Panc1 (cell line): Measurements from ENCODE around the gene AIF1. TPM values are rescaled to one million over a fixed set of nuclear protein-coding genes. Genes with fewer than 3 reads are reported as not detected.

ENCODE experiments used
- ATAC-seq: fragments of 200-7000 bp; cut with Tn5 transposase; 2 replicates; pipeline ENCODE4 v1.9.1; 2020; ENCODE audit warnings: mild to moderate bottlenecking, moderate library complexity
- BruUV-seq: library from RNA; stranded (reverse); fragments of 400-500 nt; replicated peaks from 2 replicates; lab custom pipeline; 2021; lab: Mats Ljungman, UMichigan
- CTCF ChIA-PET: fragments of 300-600 bp; sonication (Branson Sonifier 250); formaldehyde crosslinking; loops from one replicate; lab custom pipeline; 2022; ENCODE audit warnings: antibody characterized with exemption; lab: Charles Lee
- POLR2A ChIA-PET: fragments of 300-600 bp; sonication (Branson Sonifier 250); formaldehyde crosslinking; loops from one replicate; lab custom pipeline; 2022; ENCODE audit warnings: antibody characterized with exemption; lab: Charles Lee
- DNase-seq: peaks from one replicate; pipeline ENCODE4 v3.0.0-alpha.2; 2010; ENCODE audit warnings: low read depth, low spot score
- H3K27ac ChIP-seq: 2 replicates; pipeline ENCODE4 v1.5.1; 2011; ENCODE audit warnings: mild to moderate bottlenecking, low read length, inconsistent platforms
- H3K27me3 ChIP-seq: fragments of 200-500 bp; sonication (Bioruptor generic); 2 replicates; pipeline ENCODE4 v1.6.0; 2014; ENCODE audit warnings: low read length, inconsistent platforms; ENCODE audit not compliant: control insufficient read depth, insufficient read depth
- H3K36me3 ChIP-seq: fragments of 200-500 bp; sonication (Bioruptor generic); 2 replicates; pipeline ENCODE4 v1.5.1; 2014; ENCODE audit warnings: inconsistent platforms, mild to moderate bottlenecking, low read length, moderate library complexity; ENCODE audit not compliant: control insufficient read depth, insufficient read depth
- H3K4me1 ChIP-seq: 2 replicates; pipeline ENCODE4 v1.5.1; 2011; ENCODE audit warnings: inconsistent platforms, mild to moderate bottlenecking, low read length, moderate library complexity; ENCODE audit not compliant: control insufficient read depth, insufficient read depth
- H3K4me3 ChIP-seq, 2 experiments: 2 replicates each; pipeline ENCODE4 v1.5.1; 2011 to 2012; ENCODE audit warnings: low read depth in 2 of 2, low read length in 2 of 2, mild to moderate bottlenecking in 2 of 2, inconsistent platforms in 1 of 2, moderate library complexity in 1 of 2
- H3K9me3 ChIP-seq: fragments of 200-500 bp; sonication (Bioruptor generic); 2 replicates; pipeline ENCODE4 v1.5.1; 2014; ENCODE audit warnings: low read depth, mild to moderate bottlenecking, inconsistent platforms, low read length, moderate library complexity; ENCODE audit not compliant: control insufficient read depth, insufficient read depth
- POLR2AphosphoS5 ChIP-seq: IDR thresholded peaks from 2 replicates; pipeline ENCODE4 v1.6.1; 2012; ENCODE audit warnings: mild to moderate bottlenecking, low read depth, low read length, moderate library complexity
- SIN3A ChIP-seq: IDR thresholded peaks from 2 replicates; pipeline ENCODE4 v1.6.1; 2012; ENCODE audit warnings: low read depth, mild to moderate bottlenecking, low read length, moderate library complexity, borderline replicate concordance; ENCODE audit not compliant: insufficient read depth
- TCF7L2 ChIP-seq: IDR thresholded peaks from 2 replicates; pipeline ENCODE4 v1.6.1; 2011; ENCODE audit warnings: mild to moderate bottlenecking, low read depth, low read length, inconsistent platforms
- in situ Hi-C: cut with HindIII; loops from 2 replicates; pipeline ENCODE4 v1.10.0; 2016; ENCODE audit warnings: low sequenced_read_pairs, low pct_unique_long_range_greater_than_20kb
- intact Hi-C: fragments of 100-400 bp; cut with micrococcal nuclease; formaldehyde crosslinking; loops from one replicate; pipeline ENCODE4 v1.10.0; 2022; ENCODE audit not compliant: unreplicated experiment
- total RNA-seq: library from RNA; stranded (reverse); gene quantifications from one replicate; pipeline ENCODE4 v1.2.1, GENCODE V29; 2021; ENCODE audit not compliant: unreplicated experiment
- TF ChIP-seq, protein P1 (sequence below): fragments of 450-650 bp; IDR thresholded peaks from 2 replicates; pipeline ENCODE4 v1.5.1; 2017; ENCODE audit warnings: mild to moderate bottlenecking
- TF ChIP-seq, protein P2 (sequence below), 2 experiments: IDR thresholded peaks; 2 replicates each; pipeline ENCODE4 v1.6.1; 2011 to 2012; ENCODE audit warnings: low read depth in 2 of 2, control low read depth in 1 of 2, low read length in 1 of 2, mild to moderate bottlenecking in 1 of 2, moderate library complexity in 1 of 2; ENCODE audit not compliant: insufficient read depth in 1 of 2

AIF1 gene
- total RNA-seq, 1 experiment from 2014 or later: 0.44 TPM

DNA sequence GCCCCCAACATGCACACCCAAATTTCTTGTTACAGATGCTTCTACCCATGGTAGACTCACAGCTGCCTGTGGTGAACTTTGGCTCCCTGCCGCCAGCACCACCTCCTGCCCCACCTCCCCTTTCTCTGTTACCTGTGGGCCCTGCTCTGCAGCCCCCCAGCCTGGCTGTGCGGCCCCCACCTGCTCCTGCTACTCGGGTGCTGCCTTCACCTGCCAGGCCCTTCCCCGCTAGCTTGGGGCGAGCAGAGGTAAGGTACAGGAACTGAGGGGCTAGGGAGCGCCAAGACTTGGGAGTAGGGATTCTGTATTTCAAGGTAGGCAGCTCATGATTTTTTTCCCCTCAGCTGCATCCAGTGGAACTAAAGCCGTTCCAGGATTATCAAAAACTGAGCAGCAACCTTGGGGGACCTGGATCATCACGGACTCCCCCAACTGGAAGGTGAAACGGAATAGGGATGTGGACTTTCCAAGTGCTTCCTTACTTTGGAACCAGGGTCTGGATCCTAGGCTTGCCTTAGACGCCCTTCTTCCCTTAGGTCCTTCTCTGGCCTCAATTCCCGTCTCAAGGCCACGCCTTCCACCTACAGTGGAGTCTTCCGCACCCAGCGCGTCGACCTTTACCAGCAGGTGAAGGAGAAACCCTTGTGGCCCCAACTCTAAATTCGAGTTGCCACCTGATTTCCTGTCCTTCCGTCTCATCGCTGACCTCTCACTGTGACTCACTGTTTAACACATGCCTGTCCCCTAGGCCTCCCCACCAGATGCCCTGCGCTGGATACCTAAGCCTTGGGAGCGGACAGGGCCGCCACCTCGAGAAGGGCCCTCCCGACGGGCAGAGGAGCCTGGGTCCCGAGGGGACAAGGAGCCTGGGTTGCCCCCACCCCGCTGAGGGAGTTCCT lies 21.9 kb downstream of the AIF1 start:
- in situ Hi-C loops: no loop called here
- TF ChIP-seq SIN3A (no peak), POLR2AphosphoS5 (no peak), TCF7L2 (no peak)
- TF ChIP-seq, protein P1, sequence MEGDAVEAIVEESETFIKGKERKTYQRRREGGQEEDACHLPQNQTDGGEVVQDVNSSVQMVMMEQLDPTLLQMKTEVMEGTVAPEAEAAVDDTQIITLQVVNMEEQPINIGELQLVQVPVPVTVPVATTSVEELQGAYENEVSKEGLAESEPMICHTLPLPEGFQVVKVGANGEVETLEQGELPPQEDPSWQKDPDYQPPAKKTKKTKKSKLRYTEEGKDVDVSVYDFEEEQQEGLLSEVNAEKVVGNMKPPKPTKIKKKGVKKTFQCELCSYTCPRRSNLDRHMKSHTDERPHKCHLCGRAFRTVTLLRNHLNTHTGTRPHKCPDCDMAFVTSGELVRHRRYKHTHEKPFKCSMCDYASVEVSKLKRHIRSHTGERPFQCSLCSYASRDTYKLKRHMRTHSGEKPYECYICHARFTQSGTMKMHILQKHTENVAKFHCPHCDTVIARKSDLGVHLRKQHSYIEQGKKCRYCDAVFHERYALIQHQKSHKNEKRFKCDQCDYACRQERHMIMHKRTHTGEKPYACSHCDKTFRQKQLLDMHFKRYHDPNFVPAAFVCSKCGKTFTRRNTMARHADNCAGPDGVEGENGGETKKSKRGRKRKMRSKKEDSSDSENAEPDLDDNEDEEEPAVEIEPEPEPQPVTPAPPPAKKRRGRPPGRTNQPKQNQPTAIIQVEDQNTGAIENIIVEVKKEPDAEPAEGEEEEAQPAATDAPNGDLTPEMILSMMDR: no peak
- TF ChIP-seq, protein P2, sequence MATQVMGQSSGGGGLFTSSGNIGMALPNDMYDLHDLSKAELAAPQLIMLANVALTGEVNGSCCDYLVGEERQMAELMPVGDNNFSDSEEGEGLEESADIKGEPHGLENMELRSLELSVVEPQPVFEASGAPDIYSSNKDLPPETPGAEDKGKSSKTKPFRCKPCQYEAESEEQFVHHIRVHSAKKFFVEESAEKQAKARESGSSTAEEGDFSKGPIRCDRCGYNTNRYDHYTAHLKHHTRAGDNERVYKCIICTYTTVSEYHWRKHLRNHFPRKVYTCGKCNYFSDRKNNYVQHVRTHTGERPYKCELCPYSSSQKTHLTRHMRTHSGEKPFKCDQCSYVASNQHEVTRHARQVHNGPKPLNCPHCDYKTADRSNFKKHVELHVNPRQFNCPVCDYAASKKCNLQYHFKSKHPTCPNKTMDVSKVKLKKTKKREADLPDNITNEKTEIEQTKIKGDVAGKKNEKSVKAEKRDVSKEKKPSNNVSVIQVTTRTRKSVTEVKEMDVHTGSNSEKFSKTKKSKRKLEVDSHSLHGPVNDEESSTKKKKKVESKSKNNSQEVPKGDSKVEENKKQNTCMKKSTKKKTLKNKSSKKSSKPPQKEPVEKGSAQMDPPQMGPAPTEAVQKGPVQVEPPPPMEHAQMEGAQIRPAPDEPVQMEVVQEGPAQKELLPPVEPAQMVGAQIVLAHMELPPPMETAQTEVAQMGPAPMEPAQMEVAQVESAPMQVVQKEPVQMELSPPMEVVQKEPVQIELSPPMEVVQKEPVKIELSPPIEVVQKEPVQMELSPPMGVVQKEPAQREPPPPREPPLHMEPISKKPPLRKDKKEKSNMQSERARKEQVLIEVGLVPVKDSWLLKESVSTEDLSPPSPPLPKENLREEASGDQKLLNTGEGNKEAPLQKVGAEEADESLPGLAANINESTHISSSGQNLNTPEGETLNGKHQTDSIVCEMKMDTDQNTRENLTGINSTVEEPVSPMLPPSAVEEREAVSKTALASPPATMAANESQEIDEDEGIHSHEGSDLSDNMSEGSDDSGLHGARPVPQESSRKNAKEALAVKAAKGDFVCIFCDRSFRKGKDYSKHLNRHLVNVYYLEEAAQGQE (IDR thresholded peaks at IDR 0.05; ENCODE audit: insufficient read depth in 1 of 2, low read depth in 2 of 2, low read length in 1 of 2): no peak
- Histone ChIP-seq H3K27me3 (no peaks in the 10 kb centered on the region), H3K36me3 (peaks cover 28% of the 10 kb centered on the region), H3K4me1 (peaks cover 11% of the 10 kb centered on the region; the same call in 1 of the 2 replicates), H3K9me3 (no peaks in the 10 kb centered on the region), H3K27ac (no peak overlapping the region), H3K4me3 (no peak overlapping the region)
- intact Hi-C loops: no loop called here
- ChIA-PET CTCF (no interaction called here), POLR2A (no interaction called here)
- BruUV-seq: no TSS peak
- no peak for ATAC-seq
- DNase-seq: no peak

DNA sequence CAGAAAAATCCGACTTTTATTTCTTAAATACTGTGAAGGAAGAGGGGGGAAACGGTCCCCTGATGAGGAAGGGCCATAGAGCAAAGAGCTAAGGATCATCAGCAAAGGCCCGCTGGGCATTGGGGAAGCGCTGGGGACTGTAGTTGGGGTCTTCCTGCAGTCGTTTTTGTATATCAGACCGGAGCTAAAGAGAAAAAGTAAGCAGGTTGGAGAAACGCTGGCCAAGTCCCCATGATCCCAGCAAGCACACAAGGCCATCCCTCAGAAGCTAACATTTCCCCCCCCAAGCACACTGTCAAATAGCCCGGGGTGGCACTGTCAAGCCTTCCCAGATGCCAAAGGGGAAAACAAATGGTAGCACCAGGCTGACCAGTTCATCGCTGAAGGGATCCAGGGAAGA lies 24.0 kb downstream of the AIF1 start:
- no peak overlapping the region for H3K27ac ChIP-seq
- DNase-seq: no peak
- no peaks in the 10 kb centered on the region for H3K27me3 ChIP-seq
- H3K4me1 ChIP-seq: peaks cover 11% of the 10 kb centered on the region; the same call in 1 of the 2 replicates
- no TSS peak for BruUV-seq
- peaks cover 22% of the 10 kb centered on the region; the same call in 1 of the 2 replicates for H3K36me3 ChIP-seq
- ATAC-seq: peak; percentile 28
- TF ChIP-seq, protein P2 (IDR thresholded peaks at IDR 0.05; ENCODE audit: insufficient read depth in 1 of 2, low read depth in 2 of 2, low read length in 1 of 2): no peak
- TF ChIP-seq, protein P1: no peak
- TF ChIP-seq POLR2AphosphoS5 (peak; percentile 68; the same call in 1 of the 2 replicates), TCF7L2 (no peak), SIN3A (no peak)
- intact Hi-C loops (no loop called here), in situ Hi-C loops (no loop called here)
- ChIA-PET CTCF (no interaction called here), POLR2A (interaction anchor here (0.6 to 3.0 kb wide), 2 partner anchors 13 to 145 kb away, joined by 5 to 9 read pairs; partner anchors contain the start of gene BAG6)
- H3K9me3 ChIP-seq: no peaks in the 10 kb centered on the region
- H3K4me3 ChIP-seq: no peak overlapping the region
